ENCODE data around the gene RNF113B.

RNF113B gene

GRCh38 chr13:98173431-98174152 is 3.5 kb downstream of the RNF113B start:
- DNase-seq = no peak

GRCh38 chr13:98172590-98173422 is 4.3 kb downstream of the RNF113B start:
- DNase-seq = no peak

- no peak for DNase-seq
Observed at GRCh38 chr13:98171900-98172589, 5.0 kb downstream of the RNF113B start.

GRCh38 chr13:98169331-98169730 is 7.7 kb downstream of the RNF113B start:
- DNase-seq = no peak

- no peak for DNase-seq
Observed at GRCh38 chr13:98162935-98163334, 14.1 kb downstream of the RNF113B start.

- DNase-seq = no peak
Observed at GRCh38 chr13:98158172-98158899, 18.7 kb downstream of the RNF113B start.

GRCh38 chr13:98157609-98158008 is 19.5 kb downstream of the RNF113B start:
- DNase-seq = no peak

- DNase-seq = no peak
Observed at GRCh38 chr13:98157188-98157587, 19.9 kb downstream of the RNF113B start.

GRCh38 chr13:98156259-98156658 is 20.8 kb downstream of the RNF113B start:
- DNase-seq = no peak

- no peak for DNase-seq
Observed at GRCh38 chr13:98155475-98156109, 21.5 kb downstream of the RNF113B start.

GRCh38 chr13:98150832-98151479 is 26.1 kb downstream of the RNF113B start:
- DNase-seq = no peak

GRCh38 chr13:98147521-98147920 is 29.5 kb downstream of the RNF113B start:
- DNase-seq = no peak

GRCh38 chr13:98144801-98145350 is 32.2 kb downstream of the RNF113B start:
- no peak for DNase-seq

GRCh38 chr13:98144027-98144741 is 32.9 kb downstream of the RNF113B start:
- DNase-seq = no peak

- DNase-seq = no peak
Observed at GRCh38 chr13:98143601-98144026, 33.5 kb downstream of the RNF113B start.

- no peak for DNase-seq
Observed at GRCh38 chr13:98143157-98143553, 33.9 kb downstream of the RNF113B start.

GRCh38 chr13:98142380-98143156 is 34.5 kb downstream of the RNF113B start, which contains the start of gene FARP1:
Gene FARP1, plus strand, starts transcription at chr13:98143094. Its CDS starts 70,149 bp downstream, at chr13:98213243.
- no peak for DNase-seq

GRCh38 chr13:98141509-98142379 is 35.3 kb downstream of the RNF113B start:
- DNase-seq = no peak

GRCh38 chr13:98141091-98141490 is 36.0 kb downstream of the RNF113B start:
- DNase-seq = no peak
